HEK293T (cell line): ENCODE results near the gene GRK4.

Experiments
- BHLHE40 ChIP-seq: fragments of 450-650 bp; IDR thresholded peaks from 2 replicates; pipeline ENCODE4 v1.6.1; 2016; ENCODE audit warnings: mild to moderate bottlenecking, moderate library complexity, borderline replicate concordance
- FOXA1 ChIP-seq: fragments of 450-650 bp; IDR thresholded peaks from 2 replicates; pipeline ENCODE4 v1.6.1; 2016; ENCODE audit warnings: mild to moderate bottlenecking
- FOXM1 ChIP-seq: fragments of 450-650 bp; IDR thresholded peaks from 2 replicates; pipeline ENCODE4 v1.6.1; 2017; ENCODE audit warnings: mild to moderate bottlenecking, borderline replicate concordance
- L3MBTL2 ChIP-seq: fragments of 450-650 bp; conservative IDR thresholded peaks from 2 replicates; pipeline ENCODE4 v1.6.1; 2016; ENCODE audit warnings: mild to moderate bottlenecking
- LEF1 ChIP-seq: fragments of 450-650 bp; IDR thresholded peaks from 2 replicates; pipeline ENCODE4 v1.6.1; 2017; ENCODE audit warnings: mild to moderate bottlenecking, borderline replicate concordance
- PKNOX1 ChIP-seq: fragments of 450-650 bp; IDR thresholded peaks from 2 replicates; pipeline ENCODE4 v1.6.1; 2016
- SP1 ChIP-seq: fragments of 450-650 bp; IDR thresholded peaks from 2 replicates; pipeline ENCODE4 v1.6.1; 2017
- SUZ12 ChIP-seq: fragments of 450-650 bp; IDR thresholded peaks from 2 replicates; pipeline ENCODE4 v1.6.1; 2016; ENCODE audit warnings: mild to moderate bottlenecking
- TARDBP ChIP-seq: fragments of 450-650 bp; IDR thresholded peaks from 2 replicates; pipeline ENCODE4 v1.6.1; 2016

DNA sequence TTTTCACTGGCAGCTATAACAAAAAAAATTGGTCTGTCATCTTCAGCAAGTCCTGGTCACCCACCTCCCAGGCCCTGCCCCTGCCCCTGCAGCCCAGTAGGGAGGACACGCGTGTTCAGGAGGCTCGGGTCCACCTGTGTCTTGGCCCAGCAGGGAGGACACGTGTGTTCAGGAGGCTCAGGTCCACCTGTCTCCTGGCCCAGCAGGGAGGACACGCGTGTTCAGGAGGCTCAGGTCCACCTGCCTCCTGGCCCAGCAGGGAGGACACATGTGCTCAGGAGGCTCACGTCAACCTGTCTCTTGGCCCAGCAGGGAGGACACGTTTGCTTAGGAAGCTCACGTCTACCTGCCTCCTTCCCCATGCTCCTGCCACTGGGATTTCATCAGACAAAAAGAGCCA, 66.1 kb downstream of the GRK4 start:
- no peak for TF ChIP-seq PKNOX1
- no peak for TF ChIP-seq SUZ12
- no peak for TF ChIP-seq L3MBTL2
- no peak for TF ChIP-seq SP1
- TF ChIP-seq BHLHE40: no peak
- no peak for TF ChIP-seq FOXA1
- TF ChIP-seq FOXM1: no peak
- no peak for TF ChIP-seq TARDBP
- no peak for TF ChIP-seq LEF1
